IMR-90 (cell line): ENCODE results near the gene ARHGEF1. TPM values are rescaled to one million over a fixed set of nuclear protein-coding genes. Genes with fewer than 3 reads are reported as not detected.
A peak's percentile ranks its signal among the peaks of the same experiment; 100 is the strongest.

Experiments used
- ATAC-seq: fragments of 200-7000 bp; cut with Tn5 transposase; 2 replicates; pipeline ENCODE4 v1.9.1; 2020; ENCODE audit warnings: low read depth, mild to moderate bottlenecking, moderate library complexity
- BruUV-seq: library from RNA; stranded (reverse); fragments of 400-500 nt; replicated peaks from 2 replicates; lab custom pipeline; 2021; lab: Mats Ljungman, UMichigan
- CTCF ChIA-PET: fragments of 300-600 bp; formaldehyde crosslinking; extraction: SDS; loops from one replicate; lab custom pipeline; 2021; ENCODE audit warnings: antibody characterized with exemption; lab: Yijun Ruan, JAX
- POLR2A ChIA-PET: fragments of 300-600 bp; sonication (Branson Sonifier 250); formaldehyde crosslinking; loops from one replicate; lab custom pipeline; 2022; ENCODE audit warnings: antibody characterized with exemption; ENCODE audit not compliant: unreplicated experiment; lab: Charles Lee
- DNase-seq: peaks from one replicate; pipeline ENCODE4 v3.0.0; 2013
- H2AFZ ChIP-seq: replicated peaks from 2 replicates; pipeline ENCODE3; 2013; ENCODE audit warnings: low read length, mild to moderate bottlenecking; ENCODE audit not compliant: poor library complexity
- H2AK5ac ChIP-seq: 2 replicates; pipeline ENCODE4 v1.6.1; 2013; ENCODE audit warnings: low read depth, low read length, inconsistent platforms
- H2AK9ac ChIP-seq: replicated peaks from 2 replicates; pipeline ENCODE3; 2013; ENCODE audit warnings: mild to moderate bottlenecking, low read depth, low read length, moderate library complexity; ENCODE audit not compliant: poor library complexity
- H2BK120ac ChIP-seq: 2 replicates; pipeline ENCODE4 v1.6.1; 2013; ENCODE audit warnings: low read depth, low read length, inconsistent platforms
- H2BK15ac ChIP-seq: 3 replicates; pipeline ENCODE4 v1.6.1; 2013; ENCODE audit warnings: low read depth, low read length, inconsistent platforms
- H2BK20ac ChIP-seq: 2 replicates; pipeline ENCODE4 v1.6.1; 2013; ENCODE audit warnings: low read depth, mild to moderate bottlenecking, inconsistent platforms, low read length, moderate library complexity
- H2BK5ac ChIP-seq: 2 replicates; pipeline ENCODE4 v1.6.1; 2013; ENCODE audit warnings: mild to moderate bottlenecking, low read depth, low read length, inconsistent platforms; ENCODE audit not compliant: poor library complexity, severe bottlenecking
- H3K14ac ChIP-seq: replicated peaks from 2 replicates; pipeline ENCODE4 v1.6.1; 2013; ENCODE audit warnings: low read depth, low read length, inconsistent platforms
- H3K18ac ChIP-seq: 2 replicates; pipeline ENCODE4 v1.6.1; 2013; ENCODE audit warnings: low read depth, low read length, control low read depth
- H3K23ac ChIP-seq: 2 replicates; pipeline ENCODE4 v1.6.1; 2013; ENCODE audit warnings: low read depth, low read length, inconsistent platforms
- H3K27ac ChIP-seq: 2 replicates; pipeline ENCODE4 v1.5.1; 2013; ENCODE audit warnings: mild to moderate bottlenecking, control low read depth, low read length; ENCODE audit not compliant: insufficient read depth
- H3K27me3 ChIP-seq: 2 replicates; pipeline ENCODE4 v1.6.1; 2013; ENCODE audit warnings: low read length; ENCODE audit not compliant: control insufficient read depth, insufficient read depth
- H3K36me3 ChIP-seq: 2 replicates; pipeline ENCODE4 v1.6.1; 2013; ENCODE audit warnings: low read length, mixed read lengths; ENCODE audit not compliant: control insufficient read depth, insufficient read depth
- H3K4ac ChIP-seq: 2 replicates; pipeline ENCODE4 v1.6.1; 2013; ENCODE audit warnings: low read depth, low read length, inconsistent platforms
- H3K4me1 ChIP-seq: 2 replicates; pipeline ENCODE4 v1.6.1; 2013; ENCODE audit warnings: low read length, mixed read lengths; ENCODE audit not compliant: control insufficient read depth, insufficient read depth
- H3K4me2 ChIP-seq: 2 replicates; pipeline ENCODE4 v1.6.1; 2013; ENCODE audit warnings: low read depth, mild to moderate bottlenecking, control low read depth, low read length, moderate library complexity
- H3K4me3 ChIP-seq: 2 replicates; pipeline ENCODE4 v1.5.1; 2013; ENCODE audit warnings: low read depth, mild to moderate bottlenecking, control low read depth, low read length, moderate library complexity; ENCODE audit not compliant: insufficient read depth
- H3K56ac ChIP-seq: 2 replicates; pipeline ENCODE4 v1.6.1; 2013; ENCODE audit warnings: low read length, inconsistent platforms; ENCODE audit not compliant: insufficient read depth; ENCODE audit errors: extremely low read depth
- H3K79me1 ChIP-seq, 2 experiments: 2 replicates each; pipeline ENCODE4 v1.6.1; 2013; ENCODE audit warnings: low read length in 2 of 2, inconsistent platforms in 1 of 2, low read depth in 1 of 2
- H3K9ac ChIP-seq: 2 replicates; pipeline ENCODE4 v1.6.1; 2013; ENCODE audit warnings: low read depth, low read length, control low read depth
- H3K9me1 ChIP-seq: 2 replicates; pipeline ENCODE4 v1.6.1; 2013; ENCODE audit warnings: low read length, inconsistent platforms; ENCODE audit not compliant: insufficient read depth
- H3K9me3 ChIP-seq: 2 replicates; pipeline ENCODE4 v1.6.1; 2013; ENCODE audit warnings: low read length; ENCODE audit not compliant: control insufficient read depth, insufficient read depth
- H4K20me1 ChIP-seq: 2 replicates; pipeline ENCODE4 v1.6.1; 2013; ENCODE audit warnings: low read length, inconsistent platforms; ENCODE audit not compliant: insufficient read depth
- H4K5ac ChIP-seq: 2 replicates; pipeline ENCODE4 v1.6.1; 2013; ENCODE audit warnings: mild to moderate bottlenecking, low read depth, low read length, control low read depth
- H4K8ac ChIP-seq, 2 experiments: 2 replicates each; pipeline ENCODE4 v1.6.1; 2013; ENCODE audit warnings: low read depth in 2 of 2, low read length in 2 of 2, control low read depth in 1 of 2, inconsistent platforms in 1 of 2
- H4K91ac ChIP-seq: 2 replicates; pipeline ENCODE4 v1.6.1; 2013; ENCODE audit warnings: low read depth, low read length, inconsistent platforms; ENCODE audit not compliant: insufficient read depth
- SMC3 ChIP-seq: fragments of 150-350 bp; IDR thresholded peaks from 2 replicates; pipeline ENCODE4 v1.6.1; 2016; ENCODE audit warnings: low read depth, mild to moderate bottlenecking, antibody characterized with exemption, low read length, moderate library complexity
- WGBS, 2 experiments: methylation state at CpG; one replicate each; pipeline versions ENCODE4 v1.1.5 to v1.1.7; 2013; ENCODE audit warnings: missing lambda C conversion rate in 2 of 2; ENCODE audit not compliant: insufficient read length in 1 of 2; ENCODE audit errors: extremely low coverage in 2 of 2; 5-methylcytosine and 5-hydroxymethylcytosine counted together
- dilution Hi-C: fragments of 300-500 bp; cut with HindIII; formaldehyde crosslinking; loops from one replicate; pipeline ENCODE4 v1.14.3; 2018; ENCODE audit warnings: low sequenced_read_pairs; ENCODE audit not compliant: unreplicated experiment
- in situ Hi-C: fragments of 300-500 bp; cut with MboI; formaldehyde crosslinking; loops from 3 replicates; pipeline ENCODE4 v1.14.3; 2019; ENCODE audit warnings: low sequenced_read_pairs, inconsistent platforms, mixed read lengths
- intact Hi-C: fragments of 100-400 bp; cut with micrococcal nuclease; formaldehyde crosslinking; loops from 2 replicates; pipeline ENCODE4 v1.10.0; 2022
- polyA plus RNA-seq, 3 experiments: library from polyadenylated mRNA; depleted of rRNA; stranded (reverse); fragments of >200 nt; gene quantifications; 2 replicates each; pipeline ENCODE4 v1.2.3, GENCODE V29; 2012; ENCODE audit warnings: low replicate concordance in 1 of 3
- total RNA-seq: library from RNA; depleted of rRNA; stranded (reverse); fragments of >200 nt; gene quantifications from 2 replicates; pipeline ENCODE4 v1.2.3, GENCODE V29; 2012

The ARHGEF1 gene
- total and polyA plus RNA-seq, 2 of the 4 experiments (the other 2 are of a cell fraction) = 11.5 to 47.1 TPM

- no peak for ATAC-seq
- no peak overlapping the region for H3K56ac ChIP-seq
- H3K4me2 ChIP-seq = peak overlapping the region; percentile 55
- peak overlapping the region; percentile 28 for H2AK9ac ChIP-seq
- H2BK5ac ChIP-seq = no peak overlapping the region
- no peak overlapping the region for H3K9ac ChIP-seq
- no peak overlapping the region for H4K5ac ChIP-seq
- TF ChIP-seq SMC3 = no peak
- H4K20me1 ChIP-seq = peaks cover 30% of the 10 kb centered on the region
- no peak overlapping the region for H2BK120ac ChIP-seq
- in situ Hi-C loops (no loop called here), dilution Hi-C loops (no loop called here), intact Hi-C loops (no loop called here)
- no peak overlapping the region for H3K4me3 ChIP-seq
- H2BK20ac ChIP-seq = no peak overlapping the region
- POLR2A ChIA-PET = no interaction called here
- no peak overlapping the region for H2BK15ac ChIP-seq
- peaks cover 82% of the 10 kb centered on the region for H3K27me3 ChIP-seq
- DNase-seq = no peak
- no peak overlapping the region for H2AK5ac ChIP-seq
- H3K4ac ChIP-seq = no peak overlapping the region
- H4K8ac ChIP-seq = no peak overlapping the region
- H4K91ac ChIP-seq = no peak overlapping the region
- H3K36me3 ChIP-seq = no peaks in the 10 kb centered on the region
- H3K18ac ChIP-seq = no peak overlapping the region
- 5% methylated on average over 25 of the region's 38 CpGs; no CpG with 5 or more reads in 1 of the 2 experiments for WGBS, 2 experiments
- no peak overlapping the region for H3K27ac ChIP-seq
- H3K14ac ChIP-seq = no peak overlapping the region
- no TSS peak for BruUV-seq
- CTCF ChIA-PET = no interaction called here
- H3K23ac ChIP-seq = peak overlapping the region; percentile 85
- H2AFZ ChIP-seq = peak overlapping the region; percentile 67
- H3K79me1 ChIP-seq = no peaks in the 10 kb centered on the region
- H3K4me1 ChIP-seq = 0 out of 2 replicates have a peak, but pooled peaks cover 2% of the 10 kb centered on the region
- no peaks in the 10 kb centered on the region for H3K9me3 ChIP-seq
- peaks cover 19% of the 10 kb centered on the region for H3K9me1 ChIP-seq
Observed at GRCh38 chr19:41915021-41915775, 32.2 kb downstream of the ARHGEF1 start.
